H9 (cell line): ENCODE results near the gene DNAJB11. TPM values are rescaled to one million over a fixed set of nuclear protein-coding genes. Genes with fewer than 3 reads are reported as not detected.

Experiments
- DNase-seq: peaks from one replicate; pipeline ENCODE4 v3.0.0-alpha.2; 2017
- H2AFZ ChIP-seq: one replicate; pipeline ENCODE4 v1.6.1; 2013; ENCODE audit warnings: mild to moderate bottlenecking, low read length, control low read depth, moderate library complexity
- H2AK5ac ChIP-seq: 2 replicates; pipeline ENCODE4 v1.6.1; 2013; ENCODE audit warnings: low read length, control low read depth, mixed read lengths; ENCODE audit not compliant: insufficient read length
- H2BK120ac ChIP-seq: one replicate; pipeline ENCODE4 v1.6.1; 2013; ENCODE audit warnings: low read depth, mild to moderate bottlenecking, low read length, control low read depth, inconsistent platforms; ENCODE audit not compliant: poor library complexity, severe bottlenecking
- H2BK12ac ChIP-seq: 2 replicates; pipeline ENCODE4 v1.6.1; 2013; ENCODE audit warnings: low read length, control low read depth, mixed read lengths, low read depth; ENCODE audit not compliant: insufficient read length
- H2BK15ac ChIP-seq: 2 replicates; pipeline ENCODE4 v1.6.1; 2013; ENCODE audit warnings: low read depth, low read length, control low read depth
- H2BK20ac ChIP-seq: one replicate; pipeline ENCODE4 v1.6.1; 2013; ENCODE audit warnings: low read depth, mild to moderate bottlenecking, low read length, control low read depth, inconsistent platforms; ENCODE audit not compliant: poor library complexity, severe bottlenecking
- H2BK5ac ChIP-seq: 2 replicates; pipeline ENCODE4 v1.6.1; 2013; ENCODE audit warnings: low read length, control low read depth, mixed read lengths; ENCODE audit not compliant: insufficient read length
- H3K14ac ChIP-seq: 2 replicates; pipeline ENCODE4 v1.6.1; 2013; ENCODE audit warnings: low read length, control low read depth; ENCODE audit not compliant: insufficient read depth
- H3K18ac ChIP-seq: 2 replicates; pipeline ENCODE4 v1.6.1; 2013; ENCODE audit warnings: low read depth, mild to moderate bottlenecking, mixed read lengths, low read length, control low read depth; ENCODE audit not compliant: insufficient read length
- H3K23ac ChIP-seq: 2 replicates; pipeline ENCODE4 v1.6.1; 2013; ENCODE audit warnings: low read length, control low read depth, mixed read lengths, low read depth; ENCODE audit not compliant: insufficient read length
- H3K23me2 ChIP-seq: 2 replicates; pipeline ENCODE4 v1.6.1; 2013; ENCODE audit warnings: low read depth, mild to moderate bottlenecking, mixed read lengths, low read length, control low read depth; ENCODE audit not compliant: insufficient read length, poor library complexity, severe bottlenecking
- H3K27ac ChIP-seq: 2 replicates; pipeline ENCODE4 v1.5.1; 2013; ENCODE audit warnings: low read length, control low read depth, mixed read lengths, low read depth; ENCODE audit not compliant: insufficient read length
- H3K27me3 ChIP-seq: 2 replicates; pipeline ENCODE4 v1.6.1; 2013; ENCODE audit warnings: low read length, control low read depth, inconsistent platforms; ENCODE audit not compliant: insufficient read depth
- H3K4ac ChIP-seq: 2 replicates; pipeline ENCODE4 v1.6.1; 2013; ENCODE audit warnings: low read depth, mild to moderate bottlenecking, control low read depth, inconsistent platforms, low read length, moderate library complexity
- H3K4me1 ChIP-seq: 2 replicates; pipeline ENCODE4 v1.6.1; 2013; ENCODE audit warnings: low read length, control low read depth, inconsistent platforms; ENCODE audit not compliant: insufficient read depth
- H3K4me2 ChIP-seq: 2 replicates; pipeline ENCODE4 v1.6.1; 2013; ENCODE audit warnings: low read length, control low read depth, mixed read lengths; ENCODE audit not compliant: insufficient read length, insufficient read depth
- H3K56ac ChIP-seq: 2 replicates; pipeline ENCODE4 v1.6.1; 2013; ENCODE audit warnings: low read depth, mild to moderate bottlenecking, mixed read lengths, low read length, control low read depth; ENCODE audit not compliant: insufficient read length
- H3K79me1 ChIP-seq: 2 replicates; pipeline ENCODE4 v1.6.1; 2013; ENCODE audit warnings: low read depth, mild to moderate bottlenecking, moderate library complexity, low read length, control low read depth, inconsistent platforms; ENCODE audit not compliant: insufficient read depth, poor library complexity, severe bottlenecking
- H3K79me2 ChIP-seq: 2 replicates; pipeline ENCODE4 v1.6.1; 2013; ENCODE audit warnings: low read length, control low read depth, inconsistent platforms; ENCODE audit not compliant: insufficient read depth
- H3K9ac ChIP-seq: 2 replicates; pipeline ENCODE4 v1.6.1; 2013; ENCODE audit warnings: low read length, control low read depth, mixed read lengths; ENCODE audit not compliant: insufficient read length; ENCODE audit errors: extremely low read depth
- H3K9me3 ChIP-seq: one replicate; pipeline ENCODE4 v1.6.1; 2013; ENCODE audit warnings: low read depth, low read length, inconsistent platforms; ENCODE audit not compliant: control insufficient read depth
- H3T11ph ChIP-seq: one replicate; pipeline ENCODE4 v1.6.1; 2013; ENCODE audit warnings: mild to moderate bottlenecking, low read length, control low read depth, inconsistent platforms
- H4K20me1 ChIP-seq: one replicate; pipeline ENCODE4 v1.6.1; 2013; ENCODE audit not compliant: control insufficient read depth, insufficient read length, insufficient read depth
- H4K5ac ChIP-seq: 2 replicates; pipeline ENCODE4 v1.6.1; 2013; ENCODE audit warnings: low read depth, mild to moderate bottlenecking, mixed read lengths, low read length, control low read depth; ENCODE audit not compliant: insufficient read length
- H4K8ac ChIP-seq: replicated peaks from 2 replicates; pipeline ENCODE4 v1.6.1; 2013; ENCODE audit warnings: low read length, control low read depth, mixed read lengths, low read depth; ENCODE audit not compliant: insufficient read length
- H4K91ac ChIP-seq: 2 replicates; pipeline ENCODE4 v1.6.1; 2013; ENCODE audit warnings: low read depth, mild to moderate bottlenecking, moderate library complexity, mixed read lengths, low read length, control low read depth; ENCODE audit not compliant: insufficient read length
- H3K27ac Mint-ChIP-seq, 3 experiments: 2 replicates in 2 of 3; 3 replicates in 1 of 3; pipeline ENCODE4 v1.8.0; 2020 to 2021; ENCODE audit warnings: mixed read lengths in 3 of 3, mild to moderate bottlenecking in 1 of 3, moderate library complexity in 1 of 3
- H3K27me3 Mint-ChIP-seq: 2 replicates; pipeline ENCODE4 v1.8.0; 2021; ENCODE audit warnings: low read depth, mild to moderate bottlenecking, moderate library complexity, mixed read lengths
- H3K36me3 Mint-ChIP-seq, 3 experiments: 2 replicates in 2 of 3; 3 replicates in 1 of 3; pipeline ENCODE4 v1.8.0; 2020 to 2021; ENCODE audit warnings: low read depth in 3 of 3, mixed read lengths in 3 of 3; ENCODE audit not compliant: insufficient read depth in 1 of 3
- H3K4me1 Mint-ChIP-seq, 2 experiments: 2 replicates each; pipeline ENCODE4 v1.8.0; 2020; ENCODE audit warnings: mixed read lengths in 2 of 2
- H3K4me3 Mint-ChIP-seq, 2 experiments: 2 replicates in 1 of 2; 3 replicates in 1 of 2; pipeline ENCODE4 v1.8.0; 2020 to 2021; ENCODE audit warnings: mild to moderate bottlenecking in 2 of 2, mixed read lengths in 2 of 2, moderate library complexity in 1 of 2
- H3K9me3 Mint-ChIP-seq, 2 experiments: 2 replicates in 1 of 2; 3 replicates in 1 of 2; pipeline ENCODE4 v1.8.0; 2020; ENCODE audit warnings: mild to moderate bottlenecking in 2 of 2, mixed read lengths in 2 of 2, moderate library complexity in 1 of 2
- WGBS: extraction: QIAGEN DNeasy Blood & Tissue Kit; methylation state at CpG from one replicate; pipeline ENCODE4 v1.1.7; 2013; ENCODE audit warnings: missing lambda C conversion rate, low lambda C conversion rate, mixed read lengths; ENCODE audit not compliant: insufficient read length; ENCODE audit errors: extremely low coverage; 5-methylcytosine and 5-hydroxymethylcytosine counted together
- total RNA-seq: library from RNA; stranded (reverse); gene quantifications from 2 replicates; pipeline ENCODE4 v1.2.1, GENCODE V29; 2021
- TF ChIP-seq, protein P1 (sequence below): fragments of 200-600 bp; sonication (generic); conservative IDR thresholded peaks from 3 replicates; pipeline ENCODE4 v1.8.0; 2021; ENCODE audit warnings: antibody characterized with exemption, mild to moderate bottlenecking

The DNAJB11 gene
- total RNA-seq, 1 experiment from 2014 or later, result 61.2 TPM

DNA sequence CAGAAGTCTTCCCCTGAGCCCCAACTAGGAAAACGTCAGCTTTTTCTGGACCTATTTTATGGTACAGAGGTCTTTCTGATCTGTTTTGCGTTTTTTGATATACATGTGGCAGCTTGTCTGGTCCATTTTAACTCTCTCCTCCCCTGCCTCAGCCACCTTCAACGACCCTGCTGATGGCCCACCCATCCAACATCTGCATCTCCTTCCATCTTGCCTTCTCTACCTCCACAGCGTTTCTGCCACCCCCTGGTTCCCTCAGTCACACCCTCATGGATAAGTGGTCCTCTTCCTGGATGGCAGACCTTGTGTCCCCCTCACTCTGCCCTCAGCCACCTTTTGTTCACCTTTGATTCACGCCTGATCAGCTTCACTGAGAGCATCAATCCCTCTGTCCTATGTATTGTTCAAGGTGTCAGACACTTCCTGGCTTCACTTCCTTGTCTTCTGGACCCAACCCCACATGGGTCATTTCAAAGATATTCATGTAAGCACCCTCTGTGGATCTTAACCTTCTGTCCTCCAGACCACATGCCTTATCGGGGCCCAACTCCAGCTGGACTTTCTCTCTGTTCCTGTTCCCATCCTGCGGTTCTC is 55.8 kb downstream of the DNAJB11 start:
- Histone ChIP-seq H2BK20ac (no peak overlapping the region), H3T11ph (no peak overlapping the region), H2AFZ (no peak overlapping the region), H4K20me1 (no peaks in the 10 kb centered on the region), H3K9ac (no peak overlapping the region), H4K5ac (no peak overlapping the region), H3K79me1 (no peaks in the 10 kb centered on the region), H3K4me2 (no peak overlapping the region), H4K8ac (no peak overlapping the region), H3K27me3 (no peaks in the 10 kb centered on the region), H2BK15ac (no peak overlapping the region), H3K27ac (no peak overlapping the region), H2BK12ac (no peak overlapping the region), H2BK5ac (no peak overlapping the region), H3K23ac (no peak overlapping the region), H3K4ac (no peak overlapping the region), H2AK5ac (no peak overlapping the region), H3K56ac (no peak overlapping the region), H3K14ac (no peak overlapping the region), H3K23me2 (no peaks in the 10 kb centered on the region), H3K18ac (no peak overlapping the region), H4K91ac (no peak overlapping the region), H3K79me2 (no peaks in the 10 kb centered on the region), H3K4me1 (no peaks in the 10 kb centered on the region; the same call in 1 of the 2 replicates), H2BK120ac (no peak overlapping the region), H3K9me3 (no peaks in the 10 kb centered on the region)
- no peaks in the 10 kb centered on the region for H3K36me3 Mint-ChIP-seq
- WGBS, result no CpG with 5 or more reads among the region's 7 CpGs
- no peaks in the 10 kb centered on the region for H3K9me3 Mint-ChIP-seq
- peaks cover 2% of the 10 kb centered on the region for H3K27me3 Mint-ChIP-seq
- H3K4me3 Mint-ChIP-seq, result no peak overlapping the region
- TF ChIP-seq, protein P1, sequence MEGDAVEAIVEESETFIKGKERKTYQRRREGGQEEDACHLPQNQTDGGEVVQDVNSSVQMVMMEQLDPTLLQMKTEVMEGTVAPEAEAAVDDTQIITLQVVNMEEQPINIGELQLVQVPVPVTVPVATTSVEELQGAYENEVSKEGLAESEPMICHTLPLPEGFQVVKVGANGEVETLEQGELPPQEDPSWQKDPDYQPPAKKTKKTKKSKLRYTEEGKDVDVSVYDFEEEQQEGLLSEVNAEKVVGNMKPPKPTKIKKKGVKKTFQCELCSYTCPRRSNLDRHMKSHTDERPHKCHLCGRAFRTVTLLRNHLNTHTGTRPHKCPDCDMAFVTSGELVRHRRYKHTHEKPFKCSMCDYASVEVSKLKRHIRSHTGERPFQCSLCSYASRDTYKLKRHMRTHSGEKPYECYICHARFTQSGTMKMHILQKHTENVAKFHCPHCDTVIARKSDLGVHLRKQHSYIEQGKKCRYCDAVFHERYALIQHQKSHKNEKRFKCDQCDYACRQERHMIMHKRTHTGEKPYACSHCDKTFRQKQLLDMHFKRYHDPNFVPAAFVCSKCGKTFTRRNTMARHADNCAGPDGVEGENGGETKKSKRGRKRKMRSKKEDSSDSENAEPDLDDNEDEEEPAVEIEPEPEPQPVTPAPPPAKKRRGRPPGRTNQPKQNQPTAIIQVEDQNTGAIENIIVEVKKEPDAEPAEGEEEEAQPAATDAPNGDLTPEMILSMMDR, result no peak
- H3K27ac Mint-ChIP-seq, result no peak overlapping the region
- peaks cover 6 to 7% of the 10 kb centered on the region in 2 experiments; a peak in 2 of 4 replicates for H3K4me1 Mint-ChIP-seq
- DNase-seq, result no peak
